Measurements from ENCODE around the gene PPFIBP2. TPM values are rescaled to one million over a fixed set of nuclear protein-coding genes. Genes with fewer than 3 reads are reported as not detected.

The PPFIBP2 gene
- total and polyA plus RNA-seq, 10 of the 15 experiments (the other 5 are each of a cell fraction or from before 2014, with no cell fraction given), result 17.3 to 56.3 (median 39.2) TPM

DNA sequence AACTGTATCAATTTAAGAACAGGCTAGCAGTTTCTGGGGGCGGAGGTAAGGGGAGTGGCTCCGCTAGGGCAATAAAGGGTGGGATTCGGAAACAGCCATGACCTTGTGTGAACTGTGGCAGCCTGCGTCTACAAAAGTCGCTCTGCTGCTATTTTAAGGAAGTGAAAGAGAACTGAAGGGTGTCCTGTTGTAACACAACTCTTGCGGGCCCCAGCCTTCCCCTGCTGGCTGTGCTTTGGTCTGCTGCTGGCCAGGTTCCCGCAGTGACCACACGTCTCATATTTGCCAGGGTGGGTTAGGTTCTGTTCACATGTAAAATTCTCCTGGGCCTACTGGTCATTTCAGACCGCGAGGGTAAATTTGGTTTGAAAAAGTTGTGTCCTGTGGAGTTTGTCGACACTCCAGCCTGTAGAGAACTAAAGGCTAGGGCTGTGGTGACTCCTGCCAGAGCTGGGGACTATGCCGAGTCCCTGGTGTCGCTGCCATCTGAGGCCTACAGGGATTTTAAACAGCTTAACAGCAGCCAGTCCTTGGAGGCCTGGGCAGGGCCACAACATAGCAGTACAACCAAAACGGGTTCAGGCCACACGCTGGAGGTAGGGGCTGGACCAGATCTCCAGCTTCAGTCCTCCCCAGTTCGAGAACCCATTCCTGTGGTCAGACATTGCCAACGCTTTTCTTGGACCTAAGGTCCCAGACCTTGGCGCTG lies 1.1 kb upstream of the PPFIBP2 start (continued):
- TF ChIP-seq CBX3 (IDR thresholded peaks at IDR 0.05; ENCODE audit: borderline replicate concordance, low read depth) (no peak), HCFC1 (IDR thresholded peaks at IDR 0.05; ENCODE audit: low read length) (0 out of 2 replicates have a peak, but pooled peaks have one; percentile 12), MYC (IDR thresholded peaks at IDR 0.05; ENCODE audit: insufficient read depth, insufficient read length, insufficient replicate concordance, low read length, severe bottlenecking) (no peak), POU2F2 (IDR thresholded peaks at IDR 0.05; ENCODE audit: borderline replicate concordance, low read depth, low read length) (peak; percentile 64; the same call in 2 of the 3 replicates), JUNB (IDR thresholded peaks at IDR 0.05) (0 out of 2 replicates have a peak, but pooled peaks have one; percentile 8), POLR2A (IDR thresholded peaks at IDR 0.05; ENCODE audit: low read depth, low read length) (peak; percentile 56), NFXL1 (IDR thresholded peaks at IDR 0.05; ENCODE audit: borderline replicate concordance) (no peak), RFX5 (IDR thresholded peaks at IDR 0.05; ENCODE audit: low read depth, low read length) (no peak), GABPA (IDR thresholded peaks at IDR 0.05; ENCODE audit: low read depth) (no peak), RBBP5 (conservative IDR thresholded peaks at IDR 0.05) (no peak), RAD51 (IDR thresholded peaks at IDR 0.05) (no peak), ETV6 (conservative IDR thresholded peaks at IDR 0.05 in 1 of 2, IDR thresholded peaks at IDR 0.05 in 1 of 2; ENCODE audit: borderline replicate concordance in 1 of 2, low read depth in 1 of 2) (no peak), KLF5 (IDR thresholded peaks at IDR 0.05; ENCODE audit: partially characterized antibody) (no peak), ESRRA (IDR thresholded peaks at IDR 0.05; ENCODE audit: low read length) (no peak), EP300 (IDR thresholded peaks at IDR 0.05; ENCODE audit: borderline replicate concordance in 1 of 2, control insufficient read depth in 1 of 2, low read depth in 2 of 2, low read length in 2 of 2) (peak; percentile 86 to 95; a peak in 3 of 4 replicates), TCF3 (IDR thresholded peaks at IDR 0.05; ENCODE audit: borderline replicate concordance, insufficient read depth, low read depth, low read length) (peak; percentile 74; the same call in 1 of the 2 replicates), SREBF2 (IDR thresholded peaks at IDR 0.05; ENCODE audit: low read length) (no peak), NBN (IDR thresholded peaks at IDR 0.05) (peak; percentile 68), NFIC (IDR thresholded peaks at IDR 0.05; ENCODE audit: low read depth, low read length) (peak; percentile 64), GATAD2B (conservative IDR thresholded peaks at IDR 0.05; ENCODE audit: low read depth) (peak; percentile 84; the same call in 1 of the 2 replicates), EZH2 (IDR thresholded peaks at IDR 0.05; ENCODE audit: borderline replicate concordance, control insufficient read depth, low read depth, low read length) (no peak), EGR1 (IDR thresholded peaks at IDR 0.05; ENCODE audit: borderline replicate concordance in 1 of 2, low read depth in 2 of 2, low read length in 2 of 2) (0 out of 3 replicates have a peak, but pooled peaks of 1 of the 2 experiments have one; percentile 61), CREB1 (IDR thresholded peaks at IDR 0.05; ENCODE audit: low read depth) (peak; percentile 67; the same call in 1 of the 2 replicates)
- TF ChIP-seq, protein P1, sequence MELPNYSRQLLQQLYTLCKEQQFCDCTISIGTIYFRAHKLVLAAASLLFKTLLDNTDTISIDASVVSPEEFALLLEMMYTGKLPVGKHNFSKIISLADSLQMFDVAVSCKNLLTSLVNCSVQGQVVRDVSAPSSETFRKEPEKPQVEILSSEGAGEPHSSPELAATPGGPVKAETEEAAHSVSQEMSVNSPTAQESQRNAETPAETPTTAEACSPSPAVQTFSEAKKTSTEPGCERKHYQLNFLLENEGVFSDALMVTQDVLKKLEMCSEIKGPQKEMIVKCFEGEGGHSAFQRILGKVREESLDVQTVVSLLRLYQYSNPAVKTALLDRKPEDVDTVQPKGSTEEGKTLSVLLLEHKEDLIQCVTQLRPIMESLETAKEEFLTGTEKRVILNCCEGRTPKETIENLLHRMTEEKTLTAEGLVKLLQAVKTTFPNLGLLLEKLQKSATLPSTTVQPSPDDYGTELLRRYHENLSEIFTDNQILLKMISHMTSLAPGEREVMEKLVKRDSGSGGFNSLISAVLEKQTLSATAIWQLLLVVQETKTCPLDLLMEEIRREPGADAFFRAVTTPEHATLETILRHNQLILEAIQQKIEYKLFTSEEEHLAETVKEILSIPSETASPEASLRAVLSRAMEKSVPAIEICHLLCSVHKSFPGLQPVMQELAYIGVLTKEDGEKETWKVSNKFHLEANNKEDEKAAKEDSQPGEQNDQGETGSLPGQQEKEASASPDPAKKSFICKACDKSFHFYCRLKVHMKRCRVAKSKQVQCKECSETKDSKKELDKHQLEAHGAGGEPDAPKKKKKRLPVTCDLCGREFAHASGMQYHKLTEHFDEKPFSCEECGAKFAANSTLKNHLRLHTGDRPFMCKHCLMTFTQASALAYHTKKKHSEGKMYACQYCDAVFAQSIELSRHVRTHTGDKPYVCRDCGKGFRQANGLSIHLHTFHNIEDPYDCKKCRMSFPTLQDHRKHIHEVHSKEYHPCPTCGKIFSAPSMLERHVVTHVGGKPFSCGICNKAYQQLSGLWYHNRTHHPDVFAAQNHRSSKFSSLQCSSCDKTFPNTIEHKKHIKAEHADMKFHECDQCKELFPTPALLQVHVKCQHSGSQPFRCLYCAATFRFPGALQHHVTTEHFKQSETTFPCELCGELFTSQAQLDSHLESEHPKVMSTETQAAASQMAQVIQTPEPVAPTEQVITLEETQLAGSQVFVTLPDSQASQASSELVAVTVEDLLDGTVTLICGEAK (IDR thresholded peaks at IDR 0.05; ENCODE audit: borderline replicate concordance), result no peak
- TF ChIP-seq, protein P2, sequence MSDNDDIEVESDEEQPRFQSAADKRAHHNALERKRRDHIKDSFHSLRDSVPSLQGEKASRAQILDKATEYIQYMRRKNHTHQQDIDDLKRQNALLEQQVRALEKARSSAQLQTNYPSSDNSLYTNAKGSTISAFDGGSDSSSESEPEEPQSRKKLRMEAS (IDR thresholded peaks at IDR 0.05; ENCODE audit: low read depth, low read length), result peak; percentile 61; the same call in 1 of the 2 replicates
- TF ChIP-seq, protein P3, sequence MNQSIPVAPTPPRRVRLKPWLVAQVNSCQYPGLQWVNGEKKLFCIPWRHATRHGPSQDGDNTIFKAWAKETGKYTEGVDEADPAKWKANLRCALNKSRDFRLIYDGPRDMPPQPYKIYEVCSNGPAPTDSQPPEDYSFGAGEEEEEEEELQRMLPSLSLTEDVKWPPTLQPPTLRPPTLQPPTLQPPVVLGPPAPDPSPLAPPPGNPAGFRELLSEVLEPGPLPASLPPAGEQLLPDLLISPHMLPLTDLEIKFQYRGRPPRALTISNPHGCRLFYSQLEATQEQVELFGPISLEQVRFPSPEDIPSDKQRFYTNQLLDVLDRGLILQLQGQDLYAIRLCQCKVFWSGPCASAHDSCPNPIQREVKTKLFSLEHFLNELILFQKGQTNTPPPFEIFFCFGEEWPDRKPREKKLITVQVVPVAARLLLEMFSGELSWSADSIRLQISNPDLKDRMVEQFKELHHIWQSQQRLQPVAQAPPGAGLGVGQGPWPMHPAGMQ (IDR thresholded peaks at IDR 0.05; ENCODE audit: borderline replicate concordance), result peak; percentile 84

Data from GM12878 (cell line).